Stimulated activated CD8-positive, alpha-beta memory T cell treated with anti-CD3 and anti-CD28 coated beads, Interleukin-12 subunit alpha, Interleukin-12 subunit beta, amount 100 ng/mL, for 4 hours (primary cell): Measurements from ENCODE around the gene BTBD8.

Experiments
- DNase-seq: peaks from one replicate; pipeline ENCODE4 v3.0.0-alpha.2; 2020; ENCODE audit warnings: low read depth

BTBD8 gene

GRCh38 chr1:92094090-92094489, 13.9 kb downstream of the BTBD8 start:
- no peak for DNase-seq

DNA sequence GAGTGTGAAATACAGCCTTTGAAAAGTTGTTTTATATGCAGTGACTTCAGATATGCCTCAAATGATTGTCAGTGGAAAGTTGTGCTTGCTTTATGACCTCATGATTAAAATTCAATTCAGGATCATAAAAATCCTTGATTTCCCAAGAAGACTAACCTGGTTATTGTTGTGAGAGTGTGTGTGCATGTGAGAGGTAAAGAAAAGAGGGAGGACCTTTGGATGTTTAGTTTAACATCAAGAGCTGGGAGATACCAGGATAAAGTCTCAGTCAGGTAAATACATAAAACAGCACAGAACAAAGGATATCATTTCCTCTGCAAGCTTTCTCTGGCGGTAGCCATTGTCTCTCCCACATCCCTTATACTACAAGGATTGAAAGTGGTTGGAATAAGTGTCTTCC, 14.4 kb downstream of the BTBD8 start:
- DNase-seq, result no peak

DNA sequence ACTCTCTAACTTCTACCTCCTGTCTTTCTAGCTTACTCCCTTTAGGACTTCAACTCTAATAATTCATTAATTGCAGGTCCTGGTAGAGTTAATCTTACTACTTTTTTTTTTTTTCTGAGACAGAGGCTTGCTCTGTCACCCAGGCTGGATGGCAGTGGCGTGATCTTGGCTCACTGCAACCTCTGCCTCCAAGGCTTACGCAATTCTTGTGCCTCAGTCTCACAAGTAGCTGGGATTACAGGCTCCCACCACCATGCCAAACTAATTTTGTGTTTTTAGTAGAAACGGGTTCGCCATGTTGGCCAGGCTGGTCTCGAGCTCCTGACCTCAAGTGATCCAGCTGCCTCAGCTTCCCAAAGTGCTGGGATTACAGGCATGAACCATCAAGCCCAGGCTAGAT, 15.7 kb downstream of the BTBD8 start:
- DNase-seq, result no peak

GRCh38 chr1:92096317-92096716, 16.2 kb downstream of the BTBD8 start:
- no peak for DNase-seq

DNA sequence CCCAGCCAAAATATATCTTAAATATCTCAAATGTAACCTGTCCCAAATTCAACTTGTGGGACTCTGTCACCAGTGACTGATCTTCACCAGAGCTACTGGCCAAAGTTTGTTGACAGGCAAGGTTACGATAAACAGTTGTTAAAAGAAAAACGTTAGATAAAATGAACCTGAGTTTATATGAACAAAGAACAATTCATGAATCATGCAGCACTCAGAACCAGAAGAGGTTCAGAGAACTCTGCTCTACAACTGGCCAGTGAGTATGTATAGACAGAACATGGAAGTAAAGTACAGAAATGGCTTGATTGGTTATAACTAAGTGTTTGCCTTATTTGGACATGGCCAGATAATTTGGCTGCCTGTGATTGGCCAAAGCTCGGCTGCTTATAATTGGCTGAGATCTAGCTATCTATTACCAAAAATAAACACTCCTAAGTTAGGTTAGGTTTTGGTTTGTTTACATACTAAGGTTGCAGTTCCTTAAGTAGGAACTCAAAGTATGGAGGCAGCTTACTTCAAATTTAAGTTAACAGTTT, 25.5 kb downstream of the BTBD8 start:
- DNase-seq, result no peak

DNA sequence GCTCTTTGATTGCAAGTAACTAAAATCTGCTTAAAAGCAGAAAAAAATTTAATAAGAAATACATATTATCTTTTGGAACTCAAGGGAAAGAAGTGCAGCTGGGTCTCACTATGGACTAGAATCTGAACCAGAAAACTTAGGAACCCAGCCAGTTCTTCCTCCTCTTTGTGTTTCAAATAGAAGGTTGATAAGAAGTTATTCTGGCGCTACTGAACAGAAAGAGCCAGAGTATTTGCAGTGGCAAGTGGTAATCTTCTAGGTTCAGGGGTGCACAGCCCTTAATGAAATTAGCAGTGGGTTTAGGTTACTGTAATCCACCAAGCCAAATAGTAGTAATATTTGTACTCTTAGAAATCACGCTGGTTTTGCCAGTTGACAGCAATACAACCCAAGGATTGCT, 28.5 kb downstream of the BTBD8 start:
- DNase-seq, result no peak

DNA sequence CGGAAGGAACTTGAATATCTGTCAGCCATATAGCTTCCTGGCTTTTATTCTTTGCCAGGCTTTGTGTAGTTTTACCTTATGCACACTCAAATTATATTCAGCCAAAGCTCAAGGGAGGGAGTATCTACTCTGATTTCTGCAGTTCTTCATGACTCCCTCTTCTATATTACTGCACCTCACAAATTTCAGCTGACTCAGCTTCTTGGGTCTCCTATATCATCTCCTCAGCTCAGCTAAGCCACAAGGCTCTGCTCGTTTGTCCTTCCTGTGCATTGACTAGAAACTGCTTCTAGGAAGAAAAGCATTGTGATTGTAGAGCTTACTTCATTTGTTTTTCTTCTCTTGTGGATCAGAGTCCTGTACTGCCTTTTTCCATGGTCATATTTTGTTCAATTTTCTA, 37.4 kb downstream of the BTBD8 start:
- DNase-seq, result no peak

DNA sequence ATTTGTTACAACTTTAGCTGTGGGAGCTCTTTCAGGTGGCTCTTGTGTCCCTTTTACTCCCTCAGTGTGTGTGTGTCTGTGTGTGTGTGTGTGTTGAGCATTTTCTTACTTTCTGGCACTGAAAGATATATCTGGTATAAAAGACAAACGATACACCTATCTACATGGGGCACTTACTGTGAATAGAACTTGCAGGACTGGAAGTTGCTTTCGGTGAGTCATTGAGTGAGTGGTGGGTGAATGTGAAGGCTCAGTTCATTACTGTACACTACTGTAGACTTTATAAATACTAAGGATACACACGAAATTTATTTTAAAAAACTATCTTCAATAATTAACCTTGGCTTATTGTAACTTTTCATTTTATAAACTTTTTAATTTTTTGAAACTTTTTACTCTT, 38.7 kb downstream of the BTBD8 start:
- no peak for DNase-seq

DNA sequence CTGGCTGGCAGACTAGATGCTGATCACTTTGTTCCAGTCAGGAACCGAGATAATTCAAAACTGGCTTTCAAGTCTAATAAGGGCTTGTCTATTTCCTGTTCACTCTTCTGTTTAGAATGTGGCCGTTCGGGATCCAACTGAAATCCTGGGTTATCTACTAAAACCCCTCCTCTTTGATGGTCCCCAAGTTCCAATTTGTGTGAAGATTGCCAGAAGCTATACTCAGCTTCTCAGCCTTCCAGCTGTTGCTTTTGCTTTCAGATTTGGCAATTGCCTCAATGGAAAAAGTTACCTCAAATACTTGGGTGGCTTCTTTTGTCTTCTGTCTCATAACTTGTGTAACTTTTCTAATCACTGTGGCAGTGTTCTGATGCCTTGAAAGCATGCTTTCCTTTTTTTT, 43.7 kb downstream of the BTBD8 start:
- no peak for DNase-seq

DNA sequence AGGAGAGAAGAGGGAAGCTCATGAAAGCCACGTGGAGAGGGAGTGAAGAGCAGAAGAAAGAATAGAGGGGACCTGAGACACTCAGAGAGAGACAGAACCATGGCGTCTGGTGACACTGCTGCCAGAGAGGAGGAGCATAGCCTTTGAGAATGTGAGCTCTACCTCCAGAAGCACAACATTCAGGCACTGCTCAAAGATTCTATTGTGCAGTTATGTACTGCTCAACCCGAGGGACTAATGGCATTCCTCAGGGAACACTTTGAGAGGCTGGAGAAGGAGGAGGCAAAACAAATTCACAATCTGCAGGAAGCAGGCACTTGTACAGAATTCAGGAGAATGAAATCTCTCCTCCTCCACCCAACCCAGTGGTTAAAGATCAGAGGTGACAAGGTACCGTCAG, 45.1 kb downstream of the BTBD8 start:
- DNase-seq, result no peak

DNA sequence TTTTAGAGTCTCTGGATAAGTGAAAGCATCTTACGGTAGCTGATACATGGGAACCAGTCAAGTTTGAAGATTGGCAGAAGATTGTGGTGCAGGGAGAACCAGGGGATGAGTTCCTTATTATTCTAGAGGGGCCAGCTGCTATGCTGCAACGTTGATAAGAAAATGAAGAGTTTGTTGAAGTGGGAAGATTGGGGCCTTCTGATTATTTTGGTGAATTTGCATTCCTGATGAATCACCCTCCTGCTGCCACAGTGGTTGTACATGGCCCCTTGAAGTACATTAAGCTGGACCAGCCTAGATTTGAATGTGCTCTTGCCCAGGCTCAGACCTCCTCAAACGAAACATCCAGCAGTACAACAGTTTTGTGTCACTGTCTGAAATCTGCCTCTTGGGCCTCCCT, 45.9 kb downstream of the BTBD8 start:
- DNase-seq, result no peak

GRCh38 chr1:92134331-92134730, 54.2 kb downstream of the BTBD8 start:
- DNase-seq, result no peak

GRCh38 chr1:92136341-92136740, 56.2 kb downstream of the BTBD8 start:
- DNase-seq, result no peak

GRCh38 chr1:92154934-92155333, 74.8 kb downstream of the BTBD8 start:
- no peak for DNase-seq

DNA sequence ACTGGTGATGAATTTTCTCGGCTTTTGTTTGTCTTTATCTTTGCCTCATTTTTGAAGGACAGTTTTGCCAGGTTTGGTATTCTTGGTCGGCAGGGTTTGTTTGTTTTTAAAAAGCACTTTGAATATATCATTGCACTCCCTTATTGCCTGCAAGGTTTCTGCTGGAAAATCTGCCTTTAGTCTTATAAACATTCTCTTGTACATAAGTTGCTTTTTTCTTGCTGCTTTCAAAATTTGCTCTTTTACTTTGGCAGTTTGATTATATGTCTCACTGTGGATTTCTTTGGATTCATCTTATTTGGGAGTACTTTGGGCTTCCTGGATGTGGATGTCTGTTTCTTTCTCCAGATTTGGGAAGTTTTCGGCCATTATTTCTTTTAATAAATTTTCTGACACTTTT, 79.4 kb downstream of the BTBD8 start:
- DNase-seq, result no peak

DNA sequence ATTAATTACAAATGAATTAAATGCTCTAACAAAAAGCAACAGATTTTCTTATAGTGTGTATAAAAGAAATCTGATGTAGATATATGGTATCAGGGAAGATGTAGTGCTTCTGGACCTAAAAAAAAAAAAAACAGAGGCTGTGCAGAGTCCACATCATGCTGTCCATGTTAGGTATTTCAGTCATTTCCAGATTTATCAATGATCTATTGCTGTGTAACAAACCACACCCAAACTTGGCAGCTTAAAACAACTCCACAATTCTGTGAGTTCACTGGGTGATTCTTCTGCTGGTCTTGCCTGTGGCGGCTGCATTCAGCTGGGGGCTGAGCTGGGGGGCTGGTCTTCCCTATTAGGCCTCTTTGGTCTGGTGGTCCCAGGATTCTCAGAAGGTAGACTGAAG, 85.2 kb downstream of the BTBD8 start:
- no peak for DNase-seq

GRCh38 chr1:92167151-92167550, 87.0 kb downstream of the BTBD8 start:
- DNase-seq, result no peak

DNA sequence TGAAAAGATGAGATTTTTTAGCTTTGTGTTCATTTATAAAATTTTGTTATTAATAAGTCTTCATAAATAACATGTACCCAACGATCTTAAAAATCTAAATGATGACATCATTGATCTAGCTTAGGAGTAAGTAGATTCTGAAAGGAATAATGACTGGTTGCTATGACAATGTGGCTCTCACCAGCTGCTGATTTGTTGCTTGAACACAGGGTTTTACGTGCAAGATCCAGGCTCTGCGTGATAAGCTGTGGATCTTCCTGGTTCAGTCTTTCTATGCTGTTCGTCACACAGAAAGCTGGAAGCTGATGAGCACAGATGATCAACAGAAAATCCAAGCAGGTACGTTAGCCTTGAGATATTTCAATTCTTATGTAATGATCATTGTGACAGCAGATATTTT, 88.5 kb downstream of the BTBD8 start:
- no peak for DNase-seq

DNA sequence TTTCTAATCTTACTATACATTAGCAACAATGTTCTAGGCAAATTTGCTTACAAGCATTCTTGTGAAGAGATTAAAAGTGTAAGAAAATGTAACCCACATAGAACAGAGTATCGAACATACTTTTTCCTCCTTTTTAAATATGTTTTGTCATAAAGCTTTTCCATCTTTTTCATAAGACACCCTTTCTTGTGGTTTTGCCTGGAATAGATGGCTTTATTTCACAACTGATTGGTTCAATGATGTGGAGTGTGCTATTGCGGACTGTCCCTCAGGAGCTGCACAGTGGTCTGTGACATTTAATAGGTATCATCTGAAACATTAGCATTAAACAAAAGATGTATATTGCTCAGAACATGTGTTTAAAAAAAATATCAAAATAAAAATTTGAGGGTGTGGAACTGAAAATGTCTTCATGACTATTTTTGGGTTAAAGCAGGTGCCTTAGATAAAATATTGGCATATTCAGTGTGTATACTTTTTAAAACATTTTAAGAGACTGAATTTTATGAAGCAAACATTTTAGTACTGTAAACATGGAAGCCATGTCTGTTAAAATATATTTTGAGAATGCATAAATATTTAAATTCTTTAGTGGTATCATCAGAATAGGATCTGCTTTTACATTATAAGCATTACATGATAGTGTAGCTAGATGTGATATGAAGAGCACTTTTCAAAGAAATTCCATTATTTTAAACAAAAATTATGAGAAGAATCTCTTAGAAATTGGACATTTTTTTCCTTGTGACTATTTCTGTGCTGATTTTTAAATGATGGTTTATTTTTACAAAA, 89.3 kb downstream of the BTBD8 start:
- DNase-seq, result no peak

GRCh38 chr1:92184632-92185031, 104.5 kb downstream of the BTBD8 start:
- DNase-seq, result no peak

DNA sequence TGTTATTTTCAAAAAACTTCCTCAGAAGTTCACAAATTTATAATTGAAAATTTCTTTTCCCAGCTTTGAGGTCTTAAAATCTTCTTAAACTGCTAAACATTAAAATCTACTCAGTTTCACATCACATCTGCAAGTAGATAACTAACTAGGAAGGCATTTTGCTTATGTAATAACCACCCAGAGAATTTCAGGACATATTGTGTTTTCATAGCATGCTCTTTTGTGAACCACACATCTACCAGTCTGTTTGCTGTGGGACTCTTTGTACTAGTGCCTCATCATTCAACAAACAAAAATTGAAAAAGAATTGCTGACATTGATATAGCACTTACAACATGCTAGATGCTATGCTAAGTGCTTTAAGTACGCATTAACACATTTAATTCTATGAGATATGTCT, 105.9 kb downstream of the BTBD8 start:
- DNase-seq, result no peak

DNA sequence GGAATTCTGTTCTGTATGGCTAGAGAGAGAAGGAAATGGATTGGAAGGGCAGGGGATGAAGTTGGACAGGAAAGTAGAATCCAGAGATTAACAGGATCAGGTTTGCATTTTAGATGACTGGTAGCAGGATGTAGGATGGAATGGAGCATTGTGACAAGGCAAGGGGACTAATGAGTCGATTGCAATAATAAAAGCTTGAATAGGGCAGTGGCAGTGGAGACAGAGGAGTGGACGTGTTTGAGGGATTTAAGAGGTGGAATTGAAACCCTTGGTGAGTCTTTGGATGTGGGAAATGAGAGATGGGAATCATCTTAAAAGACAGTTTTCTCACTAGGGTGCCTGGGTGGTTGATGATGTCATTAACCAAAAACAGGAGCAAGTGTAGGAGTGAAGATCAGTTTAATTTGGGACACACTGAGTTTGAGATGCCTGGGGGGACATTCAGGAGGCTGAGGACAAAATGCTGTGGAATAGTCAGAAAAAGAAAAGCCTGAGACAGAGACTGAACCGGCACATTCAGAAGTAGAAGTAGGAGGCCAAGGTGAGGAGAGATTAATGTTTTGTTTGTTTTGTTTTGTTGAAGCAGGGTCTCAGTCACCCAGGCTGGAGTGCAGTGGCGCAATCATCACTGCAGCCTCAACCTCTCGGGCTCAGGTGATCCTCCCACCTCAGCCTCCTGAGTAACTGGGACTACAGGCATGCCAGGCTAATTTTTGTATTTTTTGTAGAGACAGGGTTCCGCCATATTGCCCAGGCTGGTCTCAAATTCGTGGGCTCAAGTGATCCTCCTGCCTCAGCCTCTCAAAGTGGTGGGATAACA, 108.5 kb downstream of the BTBD8 start:
- no peak for DNase-seq

DNA sequence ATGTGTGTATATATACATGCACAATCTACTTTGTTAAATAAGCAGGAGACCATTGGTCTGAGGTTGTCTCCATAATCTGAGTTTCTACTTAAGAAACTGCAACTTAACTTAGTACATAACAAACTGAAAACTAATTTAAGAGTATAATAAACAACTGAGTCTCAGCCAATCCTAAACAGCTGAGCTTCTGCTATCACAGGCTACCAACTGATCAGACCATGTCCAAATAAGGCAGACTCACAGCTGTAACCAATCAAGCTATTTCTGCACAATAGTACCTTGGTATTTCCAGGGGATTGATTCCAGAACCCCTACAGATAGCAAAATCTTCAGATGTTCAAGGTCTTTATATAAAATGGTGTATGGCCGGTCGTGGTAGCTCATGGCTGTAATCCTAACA, 111.6 kb downstream of the BTBD8 start:
- no peak for DNase-seq
